ENCODE data around the gene CAMKK2. TPM values are rescaled to one million over a fixed set of nuclear protein-coding genes. Genes with fewer than 3 reads are reported as not detected.
"Not testable (repeated sequence)": the region's sequence is repeated elsewhere in the genome, so short reads cannot be mapped to it uniquely, and the experiment has no call there.

Gene CAMKK2
- total RNA-seq, 1 donor from 2014 or later, result 25.6 TPM

DNA sequence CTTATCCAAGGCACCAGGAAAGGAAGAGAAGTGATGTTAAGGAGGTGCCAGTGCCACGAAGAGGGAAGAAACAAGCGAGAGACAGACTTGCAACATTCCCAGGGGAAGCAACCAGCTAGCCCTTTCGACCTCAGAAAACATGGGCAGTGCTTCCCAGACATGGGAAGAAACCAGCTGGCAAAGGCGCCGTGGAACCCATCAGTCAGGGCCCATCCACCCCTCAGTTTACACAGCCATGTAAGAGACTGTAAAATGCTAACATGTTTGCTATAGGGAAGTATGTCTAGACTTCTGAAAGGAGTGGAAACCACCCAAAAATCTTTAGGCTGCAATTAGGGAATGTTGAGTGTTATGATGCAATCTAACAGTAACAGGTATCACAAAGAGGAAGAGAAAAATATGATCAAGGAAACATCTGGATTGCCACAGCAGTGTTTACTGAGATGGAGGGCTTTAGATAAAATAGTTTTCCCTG, 29.4 kb upstream of the CAMKK2 start:
- H3K36me3 ChIP-seq (ENCODE audit: control insufficient read depth, insufficient read depth, low read length), result peaks cover 2% of the 10 kb centered on the region
- DNase-seq (ENCODE audit: low read depth), result no peak
- TF ChIP-seq, protein P1, sequence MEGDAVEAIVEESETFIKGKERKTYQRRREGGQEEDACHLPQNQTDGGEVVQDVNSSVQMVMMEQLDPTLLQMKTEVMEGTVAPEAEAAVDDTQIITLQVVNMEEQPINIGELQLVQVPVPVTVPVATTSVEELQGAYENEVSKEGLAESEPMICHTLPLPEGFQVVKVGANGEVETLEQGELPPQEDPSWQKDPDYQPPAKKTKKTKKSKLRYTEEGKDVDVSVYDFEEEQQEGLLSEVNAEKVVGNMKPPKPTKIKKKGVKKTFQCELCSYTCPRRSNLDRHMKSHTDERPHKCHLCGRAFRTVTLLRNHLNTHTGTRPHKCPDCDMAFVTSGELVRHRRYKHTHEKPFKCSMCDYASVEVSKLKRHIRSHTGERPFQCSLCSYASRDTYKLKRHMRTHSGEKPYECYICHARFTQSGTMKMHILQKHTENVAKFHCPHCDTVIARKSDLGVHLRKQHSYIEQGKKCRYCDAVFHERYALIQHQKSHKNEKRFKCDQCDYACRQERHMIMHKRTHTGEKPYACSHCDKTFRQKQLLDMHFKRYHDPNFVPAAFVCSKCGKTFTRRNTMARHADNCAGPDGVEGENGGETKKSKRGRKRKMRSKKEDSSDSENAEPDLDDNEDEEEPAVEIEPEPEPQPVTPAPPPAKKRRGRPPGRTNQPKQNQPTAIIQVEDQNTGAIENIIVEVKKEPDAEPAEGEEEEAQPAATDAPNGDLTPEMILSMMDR (IDR thresholded peaks at IDR 0.05; ENCODE audit: insufficient read depth, low read length, poor library complexity, severe bottlenecking), result no peak
- H3K4me3 ChIP-seq (ENCODE audit: low read depth, low read length), result no peak overlapping the region
- no peaks in the 10 kb centered on the region for H3K27me3 ChIP-seq (ENCODE audit: control insufficient read depth, insufficient read depth, low read length)

DNA sequence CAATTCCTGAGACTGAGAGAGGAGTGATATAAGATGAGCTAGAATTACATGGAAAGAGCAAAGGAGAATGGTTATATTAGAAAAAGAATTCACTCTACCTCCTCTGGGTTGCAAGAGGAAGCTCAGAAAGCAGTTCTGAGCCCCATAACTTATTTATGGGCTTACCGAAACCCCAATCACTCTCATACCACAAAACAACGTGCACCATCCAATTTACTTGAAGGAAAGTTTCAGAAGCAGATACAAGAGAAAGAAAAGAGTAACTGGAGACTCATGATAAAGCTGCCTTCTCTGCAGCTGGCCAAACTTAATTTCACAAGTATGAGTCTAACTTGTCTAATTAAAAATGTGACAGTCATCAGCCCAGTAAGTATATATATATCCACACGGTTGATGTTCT, 27.4 kb upstream of the CAMKK2 start:
- no peak for DNase-seq (ENCODE audit: low read depth)
- H3K4me3 ChIP-seq (ENCODE audit: low read depth, low read length), result no peak overlapping the region
- H3K27me3 ChIP-seq (ENCODE audit: control insufficient read depth, insufficient read depth, low read length), result no peaks in the 10 kb centered on the region
- H3K36me3 ChIP-seq (ENCODE audit: control insufficient read depth, insufficient read depth, low read length), result peaks cover 2% of the 10 kb centered on the region
- TF ChIP-seq, protein P1 (IDR thresholded peaks at IDR 0.05; ENCODE audit: insufficient read depth, low read length, poor library complexity, severe bottlenecking), result no peak

DNA sequence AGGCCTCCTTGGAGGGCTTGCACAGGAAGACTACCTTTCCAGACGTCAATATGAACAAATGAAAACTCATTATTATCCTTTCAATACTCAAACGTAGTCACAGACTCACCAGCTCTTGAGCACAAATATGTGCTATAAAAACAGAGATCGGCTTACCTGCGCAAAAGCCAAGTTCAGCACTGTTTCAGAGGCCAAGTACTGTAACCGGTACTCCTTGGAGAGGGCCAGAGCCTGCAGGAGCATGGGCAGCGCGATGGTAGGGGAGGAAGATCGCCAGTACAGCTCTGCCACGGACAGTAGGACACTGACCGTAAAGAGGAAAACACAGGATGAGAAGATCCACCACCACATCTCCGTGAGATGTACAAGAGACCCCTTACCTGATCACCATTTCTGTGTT, 21.6 kb upstream of the CAMKK2 start:
- no peak overlapping the region for H3K4me3 ChIP-seq (ENCODE audit: low read depth, low read length)
- H3K36me3 ChIP-seq (ENCODE audit: control insufficient read depth, insufficient read depth, low read length), result no peaks in the 10 kb centered on the region
- DNase-seq (ENCODE audit: low read depth), result no peak
- TF ChIP-seq, protein P1 (IDR thresholded peaks at IDR 0.05; ENCODE audit: insufficient read depth, low read length, poor library complexity, severe bottlenecking), result no peak
- no peaks in the 10 kb centered on the region for H3K27me3 ChIP-seq (ENCODE audit: control insufficient read depth, insufficient read depth, low read length)

DNA sequence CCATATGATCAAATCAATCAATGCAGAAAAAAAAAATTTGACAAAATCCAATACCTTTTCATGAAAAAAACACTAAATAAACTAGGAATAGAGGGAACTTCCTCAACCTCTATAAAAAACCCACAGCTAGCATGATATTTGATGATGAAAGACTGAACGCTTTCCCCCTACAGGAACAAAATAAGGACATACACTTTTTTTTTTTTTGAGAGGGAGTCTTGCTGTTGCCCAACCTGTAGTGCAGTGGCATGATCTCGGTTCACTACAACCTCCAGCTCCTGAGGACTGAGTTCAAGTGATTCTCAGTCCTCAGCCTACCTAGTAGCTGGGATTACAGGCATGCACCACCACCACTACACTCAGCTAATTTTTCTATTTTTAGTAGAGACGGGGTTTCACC, 17.9 kb upstream of the CAMKK2 start:
- Histone ChIP-seq H3K27me3 (ENCODE audit: control insufficient read depth, insufficient read depth, low read length) (no peaks in the 10 kb centered on the region), H3K4me3 (ENCODE audit: low read depth, low read length) (no peak overlapping the region), H3K36me3 (ENCODE audit: control insufficient read depth, insufficient read depth, low read length) (no peaks in the 10 kb centered on the region)
- TF ChIP-seq, protein P1 (IDR thresholded peaks at IDR 0.05; ENCODE audit: insufficient read depth, low read length, poor library complexity, severe bottlenecking), result no peak
- DNase-seq (ENCODE audit: low read depth), result no peak

DNA sequence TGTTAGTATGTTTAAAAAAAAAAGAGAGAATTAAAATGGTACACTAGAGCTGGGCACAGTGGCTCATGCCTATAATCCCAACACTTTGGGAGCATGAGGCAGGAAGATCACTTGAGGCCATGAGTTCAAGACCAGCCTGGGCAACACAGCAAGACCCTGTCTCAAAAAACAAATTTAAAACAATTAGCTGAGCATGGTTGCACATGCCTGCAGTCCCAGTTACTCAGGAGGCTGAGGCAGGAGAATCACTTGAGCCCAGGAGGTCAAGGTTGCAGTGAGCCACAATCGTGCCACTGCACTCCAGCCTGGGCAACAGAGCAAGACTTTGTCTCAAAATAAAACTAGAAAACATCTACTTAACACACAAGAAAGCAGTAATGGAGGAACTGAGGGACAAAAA, 13.7 kb upstream of the CAMKK2 start:
- H3K36me3 ChIP-seq (ENCODE audit: control insufficient read depth, insufficient read depth, low read length); H3K27me3 ChIP-seq (ENCODE audit: control insufficient read depth, insufficient read depth, low read length); DNase-seq (ENCODE audit: low read depth); H3K4me3 ChIP-seq (ENCODE audit: low read depth, low read length): not testable (repeated sequence)

DNA sequence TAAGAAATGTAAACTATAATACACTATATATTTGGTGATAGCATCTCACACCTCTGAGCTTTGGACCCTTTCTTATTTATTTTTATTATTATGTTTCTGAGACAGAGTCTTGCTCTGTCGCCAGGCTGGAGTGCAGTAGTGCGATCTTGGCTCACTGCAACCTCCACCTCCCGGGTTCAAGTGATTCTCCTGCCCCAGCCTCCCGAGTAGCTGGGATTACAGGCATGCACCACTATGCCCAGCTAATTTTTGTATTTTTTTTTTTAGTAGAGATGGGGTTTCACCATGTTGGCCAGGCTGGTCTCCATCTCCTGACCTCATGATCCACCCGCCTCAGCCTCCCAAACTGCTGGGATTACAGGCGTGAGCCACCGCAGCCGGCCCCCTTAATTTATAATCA, 10.9 kb upstream of the CAMKK2 start:
- not testable (repeated sequence) for H3K27me3 ChIP-seq (ENCODE audit: control insufficient read depth, insufficient read depth, low read length); H3K36me3 ChIP-seq (ENCODE audit: control insufficient read depth, insufficient read depth, low read length); H3K4me3 ChIP-seq (ENCODE audit: low read depth, low read length)

DNA sequence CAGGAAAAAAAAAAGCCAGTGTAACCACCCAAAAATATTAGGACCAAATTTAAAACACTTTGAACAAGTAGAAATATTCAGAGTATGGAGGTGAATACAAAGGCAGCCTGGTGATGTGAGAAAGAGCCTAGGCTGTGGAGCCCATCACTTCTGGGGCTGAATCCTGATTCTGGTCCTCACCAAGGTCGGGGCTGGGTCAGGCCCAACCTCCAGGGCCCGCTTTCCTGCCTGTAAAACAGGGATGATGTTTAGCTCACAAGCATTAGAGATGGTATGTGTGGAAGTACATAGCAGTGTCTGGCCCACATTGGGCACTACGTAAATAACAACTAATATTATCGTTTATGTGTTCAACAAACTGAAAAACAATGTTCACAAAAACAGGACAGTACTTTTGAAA, 7.8 kb upstream of the CAMKK2 start:
- no peak for DNase-seq (ENCODE audit: low read depth)
- no peaks in the 10 kb centered on the region for H3K36me3 ChIP-seq (ENCODE audit: control insufficient read depth, insufficient read depth, low read length)
- H3K4me3 ChIP-seq (ENCODE audit: low read depth, low read length), result no peak overlapping the region
- H3K27me3 ChIP-seq (ENCODE audit: control insufficient read depth, insufficient read depth, low read length), result no peaks in the 10 kb centered on the region
- TF ChIP-seq, protein P1 (IDR thresholded peaks at IDR 0.05; ENCODE audit: insufficient read depth, low read length, poor library complexity, severe bottlenecking), result no peak

More for the DNA sequence above, 10.9 kb upstream of the CAMKK2 start:
- DNase-seq (ENCODE audit: low read depth), result not testable (repeated sequence)

All from kidney epithelial cell (primary cell).